ENCODE measurements around the gene MCIDAS. TPM values are rescaled to one million over a fixed set of nuclear protein-coding genes. Genes with fewer than 3 reads are reported as not detected.
A peak's percentile ranks its signal among the peaks of the same experiment; 100 is the strongest.

Gene MCIDAS
- total and polyA plus RNA-seq, 10 of the 15 experiments (the other 5 are each of a cell fraction or from before 2014, with no cell fraction given), result not detected

GRCh38 chr5:55227664-55228430 is 732 bp upstream of the MCIDAS start:
- H3K4me2 ChIP-seq (ENCODE audit: control insufficient read depth, insufficient read depth), result peak overlapping the region; percentile 90
- DNase-seq (ENCODE audit: low read depth, low spot score) (no peak), FAIRE-seq (no peak), ATAC-seq (no peak)
- peaks cover 44 to 47% of the 10 kb centered on the region in 2 experiments for H3K27me3 ChIP-seq (replicated peaks in 1 of 2; ENCODE audit: control insufficient read depth in 2 of 2, insufficient read depth in 2 of 2, low read length in 1 of 2)
- intact Hi-C loops (cut with micrococcal nuclease; ENCODE audit: unreplicated experiment) (loop anchor here (5.0 kb wide), 1 partner anchor 464 kb away; no protein-coding TSS in a partner anchor), in situ Hi-C loops (cut with MboI) (no loop called here)
- ChIA-PET POLR2A (no interaction called here), CTCF (no interaction called here), SMC1A (ENCODE audit: uncharacterized antibody, unreplicated experiment) (interaction anchor here (0.6 kb wide), 1 partner anchor 75 kb away, joined by 3 read pairs; no protein-coding TSS in a partner anchor), RAD21 (ENCODE audit: unreplicated experiment) (no interaction called here)
- H3K9ac ChIP-seq (ENCODE audit: control insufficient read depth, insufficient read depth, low read length), result no peak overlapping the region
- H3K36me3 ChIP-seq (ENCODE audit: control insufficient read depth in 2 of 2, insufficient read depth in 2 of 2, low read length in 1 of 2), result no peaks in the 10 kb centered on the region
- TF ChIP-seq NBN (IDR thresholded peaks at IDR 0.05), result no peak
- TF ChIP-seq POLR2AphosphoS5 (IDR thresholded peaks at IDR 0.05; ENCODE audit: low read length), result no peak
- TF ChIP-seq, protein P1, sequence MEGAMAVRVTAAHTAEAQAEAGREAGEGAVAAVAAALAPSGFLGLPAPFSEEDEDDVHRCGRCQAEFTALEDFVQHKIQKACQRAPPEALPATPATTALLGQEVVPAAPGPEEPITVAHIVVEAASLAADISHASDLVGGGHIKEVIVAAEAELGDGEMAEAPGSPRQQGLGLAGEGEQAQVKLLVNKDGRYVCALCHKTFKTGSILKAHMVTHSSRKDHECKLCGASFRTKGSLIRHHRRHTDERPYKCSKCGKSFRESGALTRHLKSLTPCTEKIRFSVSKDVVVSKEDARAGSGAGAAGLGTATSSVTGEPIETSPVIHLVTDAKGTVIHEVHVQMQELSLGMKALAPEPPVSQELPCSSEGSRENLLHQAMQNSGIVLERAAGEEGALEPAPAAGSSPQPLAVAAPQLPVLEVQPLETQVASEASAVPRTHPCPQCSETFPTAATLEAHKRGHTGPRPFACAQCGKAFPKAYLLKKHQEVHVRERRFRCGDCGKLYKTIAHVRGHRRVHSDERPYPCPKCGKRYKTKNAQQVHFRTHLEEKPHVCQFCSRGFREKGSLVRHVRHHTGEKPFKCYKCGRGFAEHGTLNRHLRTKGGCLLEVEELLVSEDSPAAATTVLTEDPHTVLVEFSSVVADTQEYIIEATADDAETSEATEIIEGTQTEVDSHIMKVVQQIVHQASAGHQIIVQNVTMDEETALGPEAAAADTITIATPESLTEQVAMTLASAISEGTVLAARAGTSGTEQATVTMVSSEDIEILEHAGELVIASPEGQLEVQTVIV (IDR thresholded peaks at IDR 0.05; ENCODE audit: borderline replicate concordance, partially characterized antibody), result no peak
- no peak for TF ChIP-seq GABPA (IDR thresholded peaks at IDR 0.05; ENCODE audit: low read depth)
- TF ChIP-seq, protein P2, sequence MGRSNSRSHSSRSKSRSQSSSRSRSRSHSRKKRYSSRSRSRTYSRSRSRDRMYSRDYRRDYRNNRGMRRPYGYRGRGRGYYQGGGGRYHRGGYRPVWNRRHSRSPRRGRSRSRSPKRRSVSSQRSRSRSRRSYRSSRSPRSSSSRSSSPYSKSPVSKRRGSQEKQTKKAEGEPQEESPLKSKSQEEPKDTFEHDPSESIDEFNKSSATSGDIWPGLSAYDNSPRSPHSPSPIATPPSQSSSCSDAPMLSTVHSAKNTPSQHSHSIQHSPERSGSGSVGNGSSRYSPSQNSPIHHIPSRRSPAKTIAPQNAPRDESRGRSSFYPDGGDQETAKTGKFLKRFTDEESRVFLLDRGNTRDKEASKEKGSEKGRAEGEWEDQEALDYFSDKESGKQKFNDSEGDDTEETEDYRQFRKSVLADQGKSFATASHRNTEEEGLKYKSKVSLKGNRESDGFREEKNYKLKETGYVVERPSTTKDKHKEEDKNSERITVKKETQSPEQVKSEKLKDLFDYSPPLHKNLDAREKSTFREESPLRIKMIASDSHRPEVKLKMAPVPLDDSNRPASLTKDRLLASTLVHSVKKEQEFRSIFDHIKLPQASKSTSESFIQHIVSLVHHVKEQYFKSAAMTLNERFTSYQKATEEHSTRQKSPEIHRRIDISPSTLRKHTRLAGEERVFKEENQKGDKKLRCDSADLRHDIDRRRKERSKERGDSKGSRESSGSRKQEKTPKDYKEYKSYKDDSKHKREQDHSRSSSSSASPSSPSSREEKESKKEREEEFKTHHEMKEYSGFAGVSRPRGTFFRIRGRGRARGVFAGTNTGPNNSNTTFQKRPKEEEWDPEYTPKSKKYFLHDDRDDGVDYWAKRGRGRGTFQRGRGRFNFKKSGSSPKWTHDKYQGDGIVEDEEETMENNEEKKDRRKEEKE (IDR thresholded peaks at IDR 0.05), result no peak
- TF ChIP-seq, protein P3, sequence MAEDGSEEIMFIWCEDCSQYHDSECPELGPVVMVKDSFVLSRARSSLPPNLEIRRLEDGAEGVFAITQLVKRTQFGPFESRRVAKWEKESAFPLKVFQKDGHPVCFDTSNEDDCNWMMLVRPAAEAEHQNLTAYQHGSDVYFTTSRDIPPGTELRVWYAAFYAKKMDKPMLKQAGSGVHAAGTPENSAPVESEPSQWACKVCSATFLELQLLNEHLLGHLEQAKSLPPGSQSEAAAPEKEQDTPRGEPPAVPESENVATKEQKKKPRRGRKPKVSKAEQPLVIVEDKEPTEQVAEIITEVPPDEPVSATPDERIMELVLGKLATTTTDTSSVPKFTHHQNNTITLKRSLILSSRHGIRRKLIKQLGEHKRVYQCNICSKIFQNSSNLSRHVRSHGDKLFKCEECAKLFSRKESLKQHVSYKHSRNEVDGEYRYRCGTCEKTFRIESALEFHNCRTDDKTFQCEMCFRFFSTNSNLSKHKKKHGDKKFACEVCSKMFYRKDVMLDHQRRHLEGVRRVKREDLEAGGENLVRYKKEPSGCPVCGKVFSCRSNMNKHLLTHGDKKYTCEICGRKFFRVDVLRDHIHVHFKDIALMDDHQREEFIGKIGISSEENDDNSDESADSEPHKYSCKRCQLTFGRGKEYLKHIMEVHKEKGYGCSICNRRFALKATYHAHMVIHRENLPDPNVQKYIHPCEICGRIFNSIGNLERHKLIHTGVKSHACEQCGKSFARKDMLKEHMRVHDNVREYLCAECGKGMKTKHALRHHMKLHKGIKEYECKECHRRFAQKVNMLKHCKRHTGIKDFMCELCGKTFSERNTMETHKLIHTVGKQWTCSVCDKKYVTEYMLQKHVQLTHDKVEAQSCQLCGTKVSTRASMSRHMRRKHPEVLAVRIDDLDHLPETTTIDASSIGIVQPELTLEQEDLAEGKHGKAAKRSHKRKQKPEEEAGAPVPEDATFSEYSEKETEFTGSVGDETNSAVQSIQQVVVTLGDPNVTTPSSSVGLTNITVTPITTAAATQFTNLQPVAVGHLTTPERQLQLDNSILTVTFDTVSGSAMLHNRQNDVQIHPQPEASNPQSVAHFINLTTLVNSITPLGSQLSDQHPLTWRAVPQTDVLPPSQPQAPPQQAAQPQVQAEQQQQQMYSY (CRISPR knock-in tag; IDR thresholded peaks at IDR 0.05), result no peak
- no peak for TF ChIP-seq HSF1 (IDR thresholded peaks at IDR 0.05; ENCODE audit: low read depth, low read length)
- H2AFZ ChIP-seq (ENCODE audit: control insufficient read depth, low read depth, low read length), result no peak overlapping the region
- peaks cover 21% of the 10 kb centered on the region for H3K4me1 ChIP-seq (ENCODE audit: control insufficient read depth, insufficient read depth, low read length)
- no peaks in the 10 kb centered on the region for H3K79me2 ChIP-seq (ENCODE audit: control insufficient read depth, insufficient read depth, low read length)
- 23% methylated on average over 30 of the region's 30 CpGs for WGBS (ENCODE audit: insufficient coverage, insufficient replicate concordance, low lambda C conversion rate, missing lambda C conversion rate)
- H3K27ac ChIP-seq (ENCODE audit: control insufficient read depth, insufficient read depth), result no peak overlapping the region
- no TSS peak for BruUV-seq (replicated peaks)
- no peaks in the 10 kb centered on the region; the same call in 2 of the 3 replicates for H3K9me3 ChIP-seq (replicated peaks; ENCODE audit: control insufficient read depth, insufficient read depth, low read length)
- H4K20me1 ChIP-seq (ENCODE audit: control insufficient read depth, insufficient read depth), result no peaks in the 10 kb centered on the region; the same call in 1 of the 2 replicates
- peak overlapping the region; percentile 26; the same call in 1 of the 2 replicates for H3K4me3 ChIP-seq
